ENCODE data around the gene ZCCHC12. TPM values are rescaled to one million over a fixed set of nuclear protein-coding genes. Genes with fewer than 3 reads are reported as not detected.

The ZCCHC12 gene
- total RNA-seq (under 1 TPM in 1 of 6 donors, not detected in 5; 0.08 TPM), polyA plus RNA-seq (under 1 TPM in 1 of 2 donors, not detected in 1; 0.23 TPM)

DNA sequence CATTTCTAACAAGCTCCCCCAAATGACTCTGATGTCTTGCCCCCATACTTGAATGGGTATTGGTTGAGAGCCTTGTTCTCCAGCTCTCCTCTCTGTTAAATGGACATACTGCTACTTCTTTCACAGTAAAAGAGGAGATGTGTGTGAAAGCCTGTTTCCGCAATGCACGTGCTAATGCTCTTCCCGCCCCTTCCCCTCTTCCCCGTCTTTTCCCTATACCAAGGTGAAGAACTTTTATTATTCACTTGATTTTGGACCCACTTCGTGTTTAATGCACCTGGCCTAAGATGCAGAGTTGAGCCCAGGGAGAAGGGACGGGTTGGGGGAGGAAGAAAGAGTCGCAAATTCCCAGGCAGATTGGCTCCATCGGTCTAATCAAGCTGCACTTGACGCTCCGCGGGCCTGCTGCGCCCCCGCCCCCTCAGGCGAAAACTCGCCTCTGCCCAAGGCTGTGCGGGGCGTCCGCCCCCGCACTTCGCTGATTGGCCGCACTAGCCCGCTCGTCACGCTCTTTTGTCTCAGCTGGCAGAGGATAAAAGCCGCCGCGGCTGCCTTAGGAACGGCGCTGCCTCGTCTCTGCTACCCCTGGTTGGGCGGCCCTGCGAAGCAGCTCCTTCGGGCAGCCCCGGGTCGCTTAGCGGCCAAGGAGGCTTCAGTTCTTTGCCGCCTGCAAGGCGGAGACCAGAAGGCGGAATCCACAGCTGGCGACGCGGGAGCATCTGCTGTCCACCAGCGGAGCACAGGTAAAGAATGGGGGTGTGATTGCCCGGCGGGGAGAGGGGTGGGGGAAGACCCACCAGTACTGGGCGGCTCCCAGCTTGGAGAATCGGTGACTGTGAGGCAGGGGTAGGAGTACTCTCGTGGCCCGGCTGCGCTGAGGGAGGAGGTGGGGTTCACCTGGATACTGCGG, at the start of gene ZCCHC12:
TSS of gene ZCCHC12 (plus strand) at position 562 of the 910 bp plus-strand sequence. CDS start 1,421 bp downstream, outside the sequence.
- Histone ChIP-seq H3K4me1 (no peaks in the 10 kb centered on the region), H3K36me3 (no peaks in the 10 kb centered on the region), H3K9me3 (no peaks in the 10 kb centered on the region), H3K27me3 (peaks cover 0 to 39% (median 3%) of the 10 kb centered on the region in 4 donors), H3K27ac (no peak within 1 kb of the TSS), H3K4me3 (peak within 1 kb of the TSS in 2 of 4 donors; percentile 18 to 34)
- ATAC-seq (peak; percentile 48 to 82 (median 80)), DNase-seq (peak in 5 of 6 donors; percentile 8 to 66 (median 40)), FAIRE-seq (no peak)
- intact Hi-C loops (cut with DNase I): no loop called here
- WGBS, 2 donors: 4 to 30% methylated on average over 50 to 51 of the region's 51 CpGs
- TF ChIP-seq, protein P1, sequence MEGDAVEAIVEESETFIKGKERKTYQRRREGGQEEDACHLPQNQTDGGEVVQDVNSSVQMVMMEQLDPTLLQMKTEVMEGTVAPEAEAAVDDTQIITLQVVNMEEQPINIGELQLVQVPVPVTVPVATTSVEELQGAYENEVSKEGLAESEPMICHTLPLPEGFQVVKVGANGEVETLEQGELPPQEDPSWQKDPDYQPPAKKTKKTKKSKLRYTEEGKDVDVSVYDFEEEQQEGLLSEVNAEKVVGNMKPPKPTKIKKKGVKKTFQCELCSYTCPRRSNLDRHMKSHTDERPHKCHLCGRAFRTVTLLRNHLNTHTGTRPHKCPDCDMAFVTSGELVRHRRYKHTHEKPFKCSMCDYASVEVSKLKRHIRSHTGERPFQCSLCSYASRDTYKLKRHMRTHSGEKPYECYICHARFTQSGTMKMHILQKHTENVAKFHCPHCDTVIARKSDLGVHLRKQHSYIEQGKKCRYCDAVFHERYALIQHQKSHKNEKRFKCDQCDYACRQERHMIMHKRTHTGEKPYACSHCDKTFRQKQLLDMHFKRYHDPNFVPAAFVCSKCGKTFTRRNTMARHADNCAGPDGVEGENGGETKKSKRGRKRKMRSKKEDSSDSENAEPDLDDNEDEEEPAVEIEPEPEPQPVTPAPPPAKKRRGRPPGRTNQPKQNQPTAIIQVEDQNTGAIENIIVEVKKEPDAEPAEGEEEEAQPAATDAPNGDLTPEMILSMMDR (IDR thresholded peaks at IDR 0.05): no peak

DNA sequence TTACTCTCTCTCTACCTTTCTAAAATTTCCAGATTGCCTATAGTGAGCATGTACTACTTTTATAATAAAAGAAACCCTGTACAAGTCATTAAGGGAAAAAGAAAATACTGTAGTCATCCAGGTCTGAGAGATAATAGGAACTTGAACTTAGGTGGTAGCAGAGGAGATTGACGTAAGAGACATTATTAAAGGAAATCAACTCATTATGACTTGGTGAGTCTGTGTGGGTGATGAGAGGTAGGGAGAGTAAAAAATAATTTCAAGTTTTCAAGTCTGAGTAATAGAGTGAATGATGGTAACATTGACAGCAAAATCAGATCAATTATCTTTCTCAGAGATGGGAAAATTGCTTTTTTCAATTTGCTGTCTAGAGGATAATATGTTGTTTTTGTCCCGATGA, 44.0 kb upstream of the ZCCHC12 start:
- DNase-seq (no peak), FAIRE-seq (no peak), ATAC-seq (no peak)
- no peaks in the 10 kb centered on the region for H3K36me3 ChIP-seq
- H3K4me3 ChIP-seq: no peak overlapping the region
- no peaks in the 10 kb centered on the region for H3K4me1 ChIP-seq
- intact Hi-C loops (cut with DNase I): no loop called here
- no peaks in the 10 kb centered on the region for H3K27me3 ChIP-seq
- TF ChIP-seq, protein P1 (IDR thresholded peaks at IDR 0.05): no peak
- no peak overlapping the region for H3K27ac ChIP-seq
- no peaks in the 10 kb centered on the region for H3K9me3 ChIP-seq
- WGBS, 2 donors: 83 to 97% methylated on average over 2 of the region's 2 CpGs

DNA sequence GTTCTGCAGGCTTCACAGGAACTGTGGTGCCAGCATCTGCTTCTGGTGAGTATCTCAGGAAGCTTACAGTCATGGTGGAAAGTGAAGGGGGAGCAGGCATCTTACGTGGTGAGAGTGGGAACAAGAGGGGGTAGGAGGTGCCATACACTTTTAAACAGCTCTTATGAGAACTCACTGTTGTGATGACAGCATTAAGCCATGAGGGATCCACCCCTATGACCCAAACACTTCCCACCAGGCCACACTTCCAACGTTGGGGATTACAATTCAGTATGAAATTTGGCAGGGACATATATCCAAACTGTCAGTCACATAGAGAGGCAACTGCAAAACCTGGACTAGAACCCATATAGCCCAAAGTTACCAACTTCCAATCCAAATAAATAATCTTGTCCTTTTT, 43.1 kb upstream of the ZCCHC12 start:
- intact Hi-C loops (cut with DNase I): no loop called here
- DNase-seq (no peak), FAIRE-seq (no peak)

DNA sequence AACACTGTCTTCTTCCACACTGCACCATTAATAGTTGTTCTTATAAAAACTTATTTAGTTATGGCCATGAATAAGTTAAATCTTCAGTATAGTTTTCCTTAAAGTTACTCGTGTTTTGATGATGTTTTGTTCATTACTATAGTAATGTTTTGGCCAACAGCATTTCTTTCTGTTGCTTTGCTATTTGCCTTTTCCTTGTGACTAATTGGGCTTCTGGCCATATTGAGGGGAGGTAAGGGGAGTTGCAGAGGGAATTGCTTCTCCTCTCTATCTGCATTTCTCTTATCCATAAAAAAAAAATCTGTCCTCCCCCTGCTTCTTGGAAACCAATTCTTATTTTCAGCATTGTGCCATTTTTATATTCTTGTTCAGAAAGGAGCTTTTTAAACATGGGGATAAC, 42.7 kb upstream of the ZCCHC12 start:
- TF ChIP-seq, protein P1 (IDR thresholded peaks at IDR 0.05): no peak
- no peak for ATAC-seq
- WGBS, 2 donors: 16 to 17% methylated on average over 1 of the region's 1 CpG
- H3K27ac ChIP-seq: no peak overlapping the region
- H3K9me3 ChIP-seq: no peaks in the 10 kb centered on the region
- peaks cover 0 to 4% (median 0%) of the 10 kb centered on the region in 4 donors for H3K27me3 ChIP-seq
- no peaks in the 10 kb centered on the region for H3K4me1 ChIP-seq
- intact Hi-C loops (cut with DNase I): no loop called here
- no peaks in the 10 kb centered on the region for H3K36me3 ChIP-seq
- DNase-seq: no peak
- no peak overlapping the region for H3K4me3 ChIP-seq
- FAIRE-seq: peak; percentile 57

More for the DNA sequence above, 43.1 kb upstream of the ZCCHC12 start:
- H3K9me3 ChIP-seq: no peaks in the 10 kb centered on the region
- H3K27me3 ChIP-seq: peaks cover 0 to 2% (median 0%) of the 10 kb centered on the region in 4 donors
- ATAC-seq: no peak
- TF ChIP-seq, protein P1 (IDR thresholded peaks at IDR 0.05): no peak
- H3K4me3 ChIP-seq: no peak overlapping the region
- no peaks in the 10 kb centered on the region for H3K36me3 ChIP-seq
- WGBS, 2 donors: 38 to 66% methylated on average over 2 of the region's 2 CpGs
- H3K4me1 ChIP-seq: no peaks in the 10 kb centered on the region
- no peak overlapping the region for H3K27ac ChIP-seq
